GM12878 (cell line): Measurements from ENCODE around the gene DIABLO. TPM values are rescaled to one million over a fixed set of nuclear protein-coding genes. Genes with fewer than 3 reads are reported as not detected.

ENCODE experiments used
- ATAC-seq: fragments of 200-7000 bp; cut with Tn5 transposase; 3 replicates; pipeline ENCODE4 v1.9.1; 2020; ENCODE audit warnings: mild to moderate bottlenecking, moderate library complexity
- BruUV-seq: library from RNA; stranded (reverse); fragments of 400-500 nt; replicated peaks from 2 replicates; lab custom pipeline; 2021; lab: Mats Ljungman, UMichigan
- CTCF ChIA-PET: fragments of 300-600 bp; sonication (Branson Sonifier 250); formaldehyde crosslinking; extraction: SDS; loops from one replicate; lab custom pipeline; 2021; ENCODE audit warnings: inconsistent platforms; lab: Yijun Ruan, JAX
- POLR2A ChIA-PET: fragments of 350-600 bp; formaldehyde crosslinking; extraction: SDS; loops from one replicate; lab custom pipeline; 2021; ENCODE audit warnings: inconsistent platforms; lab: Charles Lee
- RAD21 ChIA-PET: fragments of 300-600 bp; sonication (Branson Sonifier 250); formaldehyde crosslinking; loops from one replicate; lab custom pipeline; 2023; ENCODE audit warnings: antibody characterized with exemption; ENCODE audit not compliant: unreplicated experiment; lab: Charles Lee
- SMC1A ChIA-PET: fragments of 300-600 bp; sonication (Branson Sonifier 250); formaldehyde crosslinking; loops from one replicate; lab custom pipeline; 2023; ENCODE audit not compliant: unreplicated experiment, uncharacterized antibody; lab: Charles Lee
- DNase-seq: peaks from one replicate; pipeline ENCODE4 v3.0.0-alpha.2; 2011; ENCODE audit warnings: low read depth, low spot score
- FAIRE-seq: peaks from 3 replicates; lab custom pipeline; 2011; peaks lifted over from hg19 to GRCh38; lab: Jason Lieb, UNC
- H2AFZ ChIP-seq: 2 replicates; pipeline ENCODE4 v1.6.0; 2011; ENCODE audit warnings: low read depth, low read length, control low read depth; ENCODE audit not compliant: control insufficient read depth
- H3K27ac ChIP-seq: 2 replicates; pipeline ENCODE4 v1.5.1; 2011; ENCODE audit warnings: control low read depth; ENCODE audit not compliant: control insufficient read depth, insufficient read depth
- H3K27me3 ChIP-seq, 2 experiments: replicated peaks in 1 of 2; 2 replicates each; pipeline versions ENCODE4 v1.6.0 to v1.6.1; 2011; ENCODE audit warnings: low read length in 1 of 2; ENCODE audit not compliant: control insufficient read depth in 2 of 2, insufficient read depth in 2 of 2
- H3K36me3 ChIP-seq, 2 experiments: 2 replicates each; pipeline ENCODE4 v1.5.1; 2011; ENCODE audit warnings: low read length in 1 of 2; ENCODE audit not compliant: control insufficient read depth in 2 of 2, insufficient read depth in 2 of 2
- H3K4me1 ChIP-seq: 2 replicates; pipeline ENCODE4 v1.6.1; 2011; ENCODE audit warnings: mild to moderate bottlenecking, low read length, moderate library complexity, mixed read lengths; ENCODE audit not compliant: control insufficient read depth, insufficient read depth
- H3K4me2 ChIP-seq: 2 replicates; pipeline ENCODE4 v1.6.0; 2011; ENCODE audit warnings: control low read depth; ENCODE audit not compliant: control insufficient read depth, insufficient read depth
- H3K4me3 ChIP-seq: fragments of 200-600 bp; sonication (generic); 2 replicates; pipeline ENCODE4 v1.5.1; 2016
- H3K79me2 ChIP-seq: 2 replicates; pipeline ENCODE4 v1.6.0; 2011; ENCODE audit warnings: low read length; ENCODE audit not compliant: control insufficient read depth, insufficient read depth
- H3K9ac ChIP-seq: 2 replicates; pipeline ENCODE4 v1.8.0; 2011; ENCODE audit warnings: low read length, control low read depth, mixed read lengths; ENCODE audit not compliant: control insufficient read depth, insufficient read depth
- H3K9me3 ChIP-seq: replicated peaks from 3 replicates; pipeline ENCODE4 v1.5.1; 2011; ENCODE audit warnings: mild to moderate bottlenecking, low read length; ENCODE audit not compliant: control insufficient read depth, insufficient read depth
- H4K20me1 ChIP-seq: 2 replicates; pipeline ENCODE4 v1.6.0; 2011; ENCODE audit not compliant: control insufficient read depth, insufficient read depth
- CTCF ChIP-seq, 3 experiments: IDR thresholded peaks in 2 of 3; conservative IDR thresholded peaks in 1 of 3; 2 replicates each; pipeline ENCODE4 v1.5.1; 2011; ENCODE audit warnings: low read depth in 3 of 3, low read length in 3 of 3, mild to moderate bottlenecking in 3 of 3, control low read depth in 2 of 3, moderate library complexity in 2 of 3, inconsistent platforms in 1 of 3, mixed read lengths in 1 of 3; ENCODE audit not compliant: control insufficient read depth in 2 of 3, insufficient read depth in 1 of 3; ENCODE audit errors: extremely low read depth in 1 of 3
- EGR1 ChIP-seq, 2 experiments: IDR thresholded peaks; 1 replicate in 1 of 2; 2 replicates in 1 of 2; pipeline ENCODE4 v1.6.1; 2011 to 2012; ENCODE audit warnings: low read depth in 2 of 2, low read length in 2 of 2, borderline replicate concordance in 1 of 2, mild to moderate bottlenecking in 1 of 2, moderate library complexity in 1 of 2
- EZH2 ChIP-seq: IDR thresholded peaks from 2 replicates; pipeline ENCODE4 v1.6.1; 2012; ENCODE audit warnings: low read depth, mild to moderate bottlenecking, control low read depth, inconsistent platforms, low read length, borderline replicate concordance; ENCODE audit not compliant: control insufficient read depth
- FOXM1 ChIP-seq: IDR thresholded peaks from 2 replicates; pipeline ENCODE4 v1.6.1; 2012; ENCODE audit warnings: low read depth, mild to moderate bottlenecking, inconsistent platforms, low read length, moderate library complexity
- KDM1A ChIP-seq: fragments of 200-600 bp; sonication (generic); IDR thresholded peaks from 2 replicates; pipeline ENCODE4 v1.6.1; 2016; ENCODE audit warnings: borderline replicate concordance
- NR2C1 ChIP-seq: fragments of 450-650 bp; IDR thresholded peaks from 2 replicates; pipeline ENCODE4 v1.6.1; 2017; ENCODE audit warnings: antibody characterized with exemption, mild to moderate bottlenecking, moderate library complexity
- NR2F1 ChIP-seq: fragments of 450-650 bp; conservative IDR thresholded peaks from 2 replicates; pipeline ENCODE4 v1.6.1; 2017; ENCODE audit warnings: mild to moderate bottlenecking
- PAX5 ChIP-seq: IDR thresholded peaks from 2 replicates; pipeline ENCODE4 v1.6.1; 2011; ENCODE audit warnings: low read depth, low read length, borderline replicate concordance
- SREBF2 ChIP-seq: IDR thresholded peaks from 2 replicates; pipeline ENCODE4 v1.6.1; 2012; ENCODE audit warnings: mild to moderate bottlenecking, low read length
- TCF3 ChIP-seq: IDR thresholded peaks from 2 replicates; pipeline ENCODE4 v1.6.1; 2012; ENCODE audit warnings: low read depth, mild to moderate bottlenecking, low read length, borderline replicate concordance; ENCODE audit not compliant: insufficient read depth
- YBX1 ChIP-seq: fragments of 450-650 bp; IDR thresholded peaks from 2 replicates; pipeline ENCODE4 v1.6.1; 2016; ENCODE audit warnings: antibody characterized with exemption
- WGBS: methylation state at CpG from one replicate; pipeline ENCODE4 v1.1.6; 2016; ENCODE audit warnings: low lambda C conversion rate; ENCODE audit not compliant: insufficient replicate concordance, insufficient coverage; ENCODE audit errors: missing lambda C conversion rate; 5-methylcytosine and 5-hydroxymethylcytosine counted together
- in situ Hi-C: fragments of 300-500 bp; cut with MboI; formaldehyde crosslinking; loops from 9 replicates; pipeline ENCODE4 v1.14.3; 2018; ENCODE audit warnings: mixed read lengths
- intact Hi-C: fragments of 100-400 bp; cut with micrococcal nuclease; formaldehyde crosslinking; loops from one replicate; pipeline ENCODE4 v1.14.2; 2022; ENCODE audit not compliant: unreplicated experiment
- polyA plus RNA-seq, 11 experiments: library from polyadenylated mRNA; depleted of rRNA in 4 of 11; unstranded in 6 of 11; stranded (reverse) in 5 of 11; fragments of >200 nt; fragmentation: Nextera tagmentation in 4 of 11; fragmentation: Illumina TruSeq in 1 of 11; extraction: Ambion mirVana in 4 of 11; extraction: Trizol in 1 of 11; gene quantifications; 1 replicate in 1 of 11; 2 replicates in 10 of 11; pipeline versions ENCODE4 v1.2.1 to v1.2.3, GENCODE V29; 2011 to 2016; ENCODE audit warnings: inconsistent platforms in 2 of 11, missing spikeins in 2 of 11, low read depth in 1 of 11
- total RNA-seq, 4 experiments: library from RNA; depleted of rRNA in 3 of 4; stranded (reverse); fragments of >200 nt in 3 of 4; fragmentation: Illumina TruSeq in 1 of 4; extraction: Trizol in 1 of 4; gene quantifications; 2 replicates each; pipeline versions ENCODE4 v1.2.1 to v1.2.3, GENCODE V29; 2013 to 2021

The DIABLO gene
- total and polyA plus RNA-seq, 10 of the 15 experiments (the other 5 are each of a cell fraction or from before 2014, with no cell fraction given) = 18.3 to 69.9 (median 46.2) TPM

DNA sequence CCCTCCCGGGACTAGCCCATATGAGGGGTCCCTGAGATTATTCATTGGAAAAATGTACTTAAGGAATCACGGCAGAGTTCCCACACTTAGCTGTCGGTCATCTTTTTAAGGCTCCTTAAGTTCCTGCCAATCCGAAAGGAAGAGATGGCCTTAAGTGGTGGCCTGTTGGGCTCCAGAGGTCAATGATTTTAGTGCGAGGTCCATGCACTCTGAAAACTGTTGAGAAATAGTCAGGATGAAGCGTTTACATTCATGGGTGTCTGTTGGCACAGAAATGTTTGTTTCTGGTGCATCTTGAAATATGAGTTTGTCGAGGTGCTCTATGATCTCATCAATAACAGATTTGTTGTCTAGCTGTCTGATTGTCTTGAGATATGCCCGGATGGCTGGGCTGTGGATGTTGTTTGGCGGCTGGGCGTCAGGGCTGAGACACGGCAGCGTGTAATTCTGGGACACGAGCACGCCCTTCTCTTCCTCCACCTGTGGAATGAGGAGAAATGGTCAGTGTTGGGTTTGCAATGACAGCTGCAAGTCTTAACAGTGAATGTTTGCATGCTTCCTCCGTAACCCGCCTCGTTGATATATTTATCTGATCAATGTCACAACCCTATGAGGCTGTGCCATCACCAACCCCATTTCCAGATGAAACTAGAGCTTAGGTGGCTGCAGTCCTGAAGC lies 53.5 kb downstream of the DIABLO start (continued):
- no peak for TF ChIP-seq NR2F1

- BruUV-seq = no TSS peak
- H4K20me1 ChIP-seq = no peaks in the 10 kb centered on the region
- H3K27ac ChIP-seq = no peak overlapping the region
- SMC1A ChIA-PET = no interaction called here
- 6% methylated on average over 5 of the region's 5 CpGs for WGBS
- H3K79me2 ChIP-seq = no peaks in the 10 kb centered on the region
- CTCF ChIA-PET = no interaction called here
- POLR2A ChIA-PET = no interaction called here
- H3K4me2 ChIP-seq = no peak overlapping the region
- H2AFZ ChIP-seq = no peak overlapping the region
- in situ Hi-C loops (no loop called here), intact Hi-C loops (no loop called here)
- DNase-seq (no peak), ATAC-seq (no peak), FAIRE-seq (no peak)
- no peak overlapping the region for H3K9ac ChIP-seq
- no peak for TF ChIP-seq PAX5
- no peak for TF ChIP-seq CTCF (IDR thresholded peaks at IDR 0.05 in 2 of 3, conservative IDR thresholded peaks at IDR 0.05 in 1 of 3; ENCODE audit: control insufficient read depth in 2 of 3, extremely low read depth in 1 of 3, insufficient read depth in 1 of 3, low read depth in 3 of 3, low read length in 3 of 3)
- no peak for TF ChIP-seq EGR1 (IDR thresholded peaks at IDR 0.05; ENCODE audit: borderline replicate concordance in 1 of 2, low read depth in 2 of 2, low read length in 2 of 2)
- no peak for TF ChIP-seq YBX1
- no peak for TF ChIP-seq FOXM1
- no peak for TF ChIP-seq TCF3
- TF ChIP-seq EZH2 = no peak
- no peak for TF ChIP-seq KDM1A
- no peak for TF ChIP-seq SREBF2
- TF ChIP-seq NR2C1 = no peak
- RAD21 ChIA-PET = no interaction called here
- H3K36me3 ChIP-seq = no peaks in the 10 kb centered on the region
- peaks cover 11% of the 10 kb centered on the region for H3K4me1 ChIP-seq
- H3K4me3 ChIP-seq = no peak overlapping the region
- no peaks in the 10 kb centered on the region for H3K9me3 ChIP-seq
- peaks cover 0 to 3% of the 10 kb centered on the region in 2 experiments; a peak in 1 of 4 replicates for H3K27me3 ChIP-seq
These were observed 54.5 kb downstream of the DIABLO start for GRCh38 chr12:122171399-122171798.
